PFSK-1 (cell line): ENCODE results near the gene PRRC1.

Experiments
- POLR2AphosphoS5 ChIP-seq: IDR thresholded peaks from 2 replicates; pipeline ENCODE4 v1.6.1; 2012; ENCODE audit warnings: low read depth, mild to moderate bottlenecking, control low read depth, low read length, moderate library complexity
- SIN3A ChIP-seq: IDR thresholded peaks from 2 replicates; pipeline ENCODE4 v1.6.1; 2012; ENCODE audit warnings: mild to moderate bottlenecking, low read length, moderate library complexity, borderline replicate concordance; ENCODE audit not compliant: insufficient read depth
- TAF1 ChIP-seq: IDR thresholded peaks from 2 replicates; pipeline ENCODE4 v1.6.1; 2012; ENCODE audit warnings: low read length, control low read depth, borderline replicate concordance; ENCODE audit not compliant: insufficient read depth
- TF ChIP-seq, protein P1 (sequence below), 2 experiments: IDR thresholded peaks; 2 replicates each; pipeline versions ENCODE4 v1.6.1 to v1.8.0; 2011 to 2012; ENCODE audit warnings: low read depth in 2 of 2, low read length in 2 of 2, control low read depth in 1 of 2, inconsistent platforms in 1 of 2, mild to moderate bottlenecking in 1 of 2, moderate library complexity in 1 of 2; ENCODE audit not compliant: insufficient read depth in 1 of 2

DNA sequence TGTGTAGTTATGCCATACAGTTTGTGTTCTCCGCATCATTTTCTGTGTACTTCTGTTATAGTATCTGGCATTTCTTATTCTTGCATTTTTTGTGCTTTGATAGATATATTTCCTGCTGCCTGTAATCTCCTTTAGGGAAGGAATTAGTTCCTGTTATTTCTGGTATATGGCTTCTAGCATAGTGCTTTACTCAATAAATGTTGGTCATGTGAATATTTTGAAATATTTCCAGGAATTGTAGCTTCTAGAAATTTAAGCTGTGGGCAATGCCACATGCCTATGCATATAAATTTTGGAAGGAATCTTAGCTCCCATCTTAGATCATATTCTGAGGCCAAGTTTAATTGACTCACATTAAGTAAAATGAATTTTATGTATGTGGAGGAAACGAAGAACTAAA, 11.5 kb upstream of the PRRC1 start:
- no peak for TF ChIP-seq POLR2AphosphoS5
- TF ChIP-seq, protein P1, sequence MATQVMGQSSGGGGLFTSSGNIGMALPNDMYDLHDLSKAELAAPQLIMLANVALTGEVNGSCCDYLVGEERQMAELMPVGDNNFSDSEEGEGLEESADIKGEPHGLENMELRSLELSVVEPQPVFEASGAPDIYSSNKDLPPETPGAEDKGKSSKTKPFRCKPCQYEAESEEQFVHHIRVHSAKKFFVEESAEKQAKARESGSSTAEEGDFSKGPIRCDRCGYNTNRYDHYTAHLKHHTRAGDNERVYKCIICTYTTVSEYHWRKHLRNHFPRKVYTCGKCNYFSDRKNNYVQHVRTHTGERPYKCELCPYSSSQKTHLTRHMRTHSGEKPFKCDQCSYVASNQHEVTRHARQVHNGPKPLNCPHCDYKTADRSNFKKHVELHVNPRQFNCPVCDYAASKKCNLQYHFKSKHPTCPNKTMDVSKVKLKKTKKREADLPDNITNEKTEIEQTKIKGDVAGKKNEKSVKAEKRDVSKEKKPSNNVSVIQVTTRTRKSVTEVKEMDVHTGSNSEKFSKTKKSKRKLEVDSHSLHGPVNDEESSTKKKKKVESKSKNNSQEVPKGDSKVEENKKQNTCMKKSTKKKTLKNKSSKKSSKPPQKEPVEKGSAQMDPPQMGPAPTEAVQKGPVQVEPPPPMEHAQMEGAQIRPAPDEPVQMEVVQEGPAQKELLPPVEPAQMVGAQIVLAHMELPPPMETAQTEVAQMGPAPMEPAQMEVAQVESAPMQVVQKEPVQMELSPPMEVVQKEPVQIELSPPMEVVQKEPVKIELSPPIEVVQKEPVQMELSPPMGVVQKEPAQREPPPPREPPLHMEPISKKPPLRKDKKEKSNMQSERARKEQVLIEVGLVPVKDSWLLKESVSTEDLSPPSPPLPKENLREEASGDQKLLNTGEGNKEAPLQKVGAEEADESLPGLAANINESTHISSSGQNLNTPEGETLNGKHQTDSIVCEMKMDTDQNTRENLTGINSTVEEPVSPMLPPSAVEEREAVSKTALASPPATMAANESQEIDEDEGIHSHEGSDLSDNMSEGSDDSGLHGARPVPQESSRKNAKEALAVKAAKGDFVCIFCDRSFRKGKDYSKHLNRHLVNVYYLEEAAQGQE (IDR thresholded peaks at IDR 0.05; ENCODE audit: insufficient read depth in 1 of 2, low read depth in 2 of 2, low read length in 2 of 2): no peak
- TF ChIP-seq TAF1: no peak
- TF ChIP-seq SIN3A: no peak
